PC-3 (cell line): ENCODE measurements around the gene LSM2. TPM values are rescaled to one million over a fixed set of nuclear protein-coding genes. Genes with fewer than 3 reads are reported as not detected.

Experiments
- ATAC-seq: fragments of 200-7000 bp; cut with Tn5 transposase; 2 replicates; pipeline ENCODE4 v1.9.1; 2020; ENCODE audit warnings: mild to moderate bottlenecking, moderate library complexity
- BruUV-seq: library from RNA; stranded (reverse); fragments of 400-500 nt; replicated peaks from 2 replicates; lab custom pipeline; 2021; lab: Mats Ljungman, UMichigan
- CTCF ChIA-PET: fragments of 300-600 bp; sonication (Branson Sonifier 250); formaldehyde crosslinking; loops from one replicate; lab custom pipeline; 2022; ENCODE audit warnings: antibody characterized with exemption; lab: Charles Lee
- POLR2A ChIA-PET: fragments of 300-600 bp; sonication (Branson Sonifier 250); formaldehyde crosslinking; loops from one replicate; lab custom pipeline; 2022; ENCODE audit warnings: antibody characterized with exemption; ENCODE audit not compliant: unreplicated experiment; lab: Charles Lee
- DNase-seq: peaks from one replicate; pipeline ENCODE4 v3.0.0-alpha.2; 2015
- H2AFZ ChIP-seq: fragments of 300-600 bp; sonication (generic); 2 replicates; pipeline ENCODE4 v1.6.0; 2016; ENCODE audit warnings: antibody characterized with exemption, low read length
- H3F3A ChIP-seq: fragments of 300-600 bp; sonication (generic); one replicate; pipeline ENCODE4 v1.6.0; 2017; ENCODE audit warnings: antibody characterized with exemption, low read length, control low read depth, mild to moderate bottlenecking; ENCODE audit not compliant: unreplicated experiment
- H3K27ac ChIP-seq: fragments of 300-600 bp; sonication (generic); 2 replicates; pipeline ENCODE4 v1.5.1; 2016; ENCODE audit warnings: mild to moderate bottlenecking, low read length
- H3K27me3 ChIP-seq: fragments of 300-600 bp; sonication (generic); 2 replicates; pipeline ENCODE4 v1.6.1; 2016; ENCODE audit warnings: low read length, mixed read lengths
- H3K36me3 ChIP-seq: fragments of 300-600 bp; sonication (generic); 2 replicates; pipeline ENCODE4 v1.6.1; 2016; ENCODE audit warnings: low read depth, mixed run types, low read length, mixed read lengths
- H3K4me1 ChIP-seq: fragments of 300-600 bp; sonication (generic); 2 replicates; pipeline ENCODE4 v1.5.1; 2016; ENCODE audit warnings: low read length; ENCODE audit not compliant: insufficient read depth
- H3K4me2 ChIP-seq: fragments of 300-600 bp; sonication (generic); 2 replicates; pipeline ENCODE4 v1.6.0; 2016; ENCODE audit warnings: low read length
- H3K4me3 ChIP-seq: fragments of 300-600 bp; sonication (generic); 2 replicates; pipeline ENCODE4 v1.5.1; 2016; ENCODE audit warnings: mild to moderate bottlenecking, low read length, mixed read lengths
- H3K79me2 ChIP-seq: fragments of 300-600 bp; sonication (generic); 2 replicates; pipeline ENCODE4 v1.6.1; 2017; ENCODE audit warnings: low read length, mixed read lengths
- H3K9ac ChIP-seq: fragments of 300-600 bp; sonication (generic); 2 replicates; pipeline ENCODE4 v1.6.0; 2016; ENCODE audit warnings: mild to moderate bottlenecking, low read length
- H3K9me2 ChIP-seq: fragments of 300-600 bp; sonication (generic); replicated peaks from 2 replicates; pipeline ENCODE4 v1.6.1; 2016; ENCODE audit warnings: mixed run types, low read length, mixed read lengths
- H3K9me3 ChIP-seq: fragments of 300-600 bp; sonication (generic); 2 replicates; pipeline ENCODE4 v1.6.1; 2016; ENCODE audit warnings: low read length, mixed read lengths
- H4K20me1 ChIP-seq: fragments of 300-600 bp; sonication (generic); 2 replicates; pipeline ENCODE4 v1.6.1; 2016; ENCODE audit warnings: low read length, mixed read lengths
- EZH2 ChIP-seq: fragments of 300-600 bp; sonication (generic); IDR thresholded peaks from one replicate; pipeline ENCODE4 v1.6.1; 2017; ENCODE audit warnings: antibody characterized with exemption, mild to moderate bottlenecking, low read length; ENCODE audit not compliant: unreplicated experiment
- EZH2phosphoT487 ChIP-seq: fragments of 300-600 bp; sonication (generic); IDR thresholded peaks from 2 replicates; pipeline ENCODE4 v1.6.1; 2018; ENCODE audit warnings: mild to moderate bottlenecking, antibody characterized with exemption, low read length, borderline replicate concordance
- intact Hi-C: fragments of 100-400 bp; cut with micrococcal nuclease; formaldehyde crosslinking; loops from 2 replicates; pipeline ENCODE4 v1.9.0; 2023
- total RNA-seq: library from RNA; depleted of rRNA; stranded (reverse); fragments of >200 nt; gene quantifications from 2 replicates; pipeline ENCODE4 v1.2.3, GENCODE V29; 2014
- TF ChIP-seq, protein P1 (sequence below): fragments of 300-600 bp; sonication (generic); conservative IDR thresholded peaks from 2 replicates; pipeline ENCODE4 v1.5.1; 2017; ENCODE audit warnings: antibody characterized with exemption, low read depth, mild to moderate bottlenecking, low read length

The LSM2 gene
- total RNA-seq, 1 experiment from 2014 or later: 143 TPM

DNA sequence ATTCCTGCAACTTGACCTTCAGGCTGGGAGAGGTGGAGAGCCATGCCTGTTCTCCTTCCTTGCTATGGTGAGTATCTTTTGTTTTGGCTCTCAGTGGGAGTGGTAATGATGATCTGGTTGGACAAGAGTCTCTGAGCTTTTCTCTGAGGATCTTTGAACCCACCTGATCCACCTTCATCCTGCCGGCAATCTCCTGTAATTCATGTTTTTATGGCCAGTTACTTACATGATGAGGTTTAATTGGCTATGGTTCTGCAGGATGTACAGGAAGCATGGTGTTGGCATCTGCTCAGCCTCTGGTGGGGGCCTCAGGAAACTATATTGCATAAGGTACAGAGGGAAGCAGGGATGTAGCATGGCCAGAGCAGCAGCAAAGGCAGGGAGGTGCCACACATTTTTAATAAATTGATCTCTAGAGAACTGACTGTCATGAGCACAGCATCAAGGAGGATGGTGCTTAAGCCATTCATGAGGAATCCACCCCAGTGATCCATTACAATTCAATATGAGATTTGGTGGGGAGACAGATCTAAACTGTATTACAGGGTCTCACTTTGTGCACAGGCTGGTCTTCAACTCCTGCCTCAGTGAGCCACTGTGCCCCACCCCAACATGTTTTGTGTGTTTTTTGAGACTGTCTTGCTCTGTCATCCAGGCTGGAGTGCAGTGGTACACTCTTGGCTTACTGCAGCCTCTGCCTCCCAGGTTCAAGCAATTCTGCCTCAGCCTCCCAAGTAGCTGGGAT lies 30.8 kb upstream of the LSM2 start:
- POLR2A ChIA-PET: interaction anchor here (0.6 to 1.2 kb wide), 2 partner anchors 10 to 855 kb away, joined by 3 to 4 read pairs; no protein-coding TSS in a partner anchor
- TF ChIP-seq, protein P1, sequence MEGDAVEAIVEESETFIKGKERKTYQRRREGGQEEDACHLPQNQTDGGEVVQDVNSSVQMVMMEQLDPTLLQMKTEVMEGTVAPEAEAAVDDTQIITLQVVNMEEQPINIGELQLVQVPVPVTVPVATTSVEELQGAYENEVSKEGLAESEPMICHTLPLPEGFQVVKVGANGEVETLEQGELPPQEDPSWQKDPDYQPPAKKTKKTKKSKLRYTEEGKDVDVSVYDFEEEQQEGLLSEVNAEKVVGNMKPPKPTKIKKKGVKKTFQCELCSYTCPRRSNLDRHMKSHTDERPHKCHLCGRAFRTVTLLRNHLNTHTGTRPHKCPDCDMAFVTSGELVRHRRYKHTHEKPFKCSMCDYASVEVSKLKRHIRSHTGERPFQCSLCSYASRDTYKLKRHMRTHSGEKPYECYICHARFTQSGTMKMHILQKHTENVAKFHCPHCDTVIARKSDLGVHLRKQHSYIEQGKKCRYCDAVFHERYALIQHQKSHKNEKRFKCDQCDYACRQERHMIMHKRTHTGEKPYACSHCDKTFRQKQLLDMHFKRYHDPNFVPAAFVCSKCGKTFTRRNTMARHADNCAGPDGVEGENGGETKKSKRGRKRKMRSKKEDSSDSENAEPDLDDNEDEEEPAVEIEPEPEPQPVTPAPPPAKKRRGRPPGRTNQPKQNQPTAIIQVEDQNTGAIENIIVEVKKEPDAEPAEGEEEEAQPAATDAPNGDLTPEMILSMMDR: no peak
- TF ChIP-seq EZH2 (no peak), EZH2phosphoT487 (no peak)
- peak overlapping the region; percentile 92 for H3K4me2 ChIP-seq
- peak overlapping the region; percentile 97 for H3K4me3 ChIP-seq
- H2AFZ ChIP-seq: no peak overlapping the region
- H3K9me3 ChIP-seq: no peaks in the 10 kb centered on the region
- no TSS peak for BruUV-seq
- H3K9me2 ChIP-seq: no peaks in the 10 kb centered on the region
- CTCF ChIA-PET: interaction anchor here (0.6 kb wide), 2 partner anchors 25 to 36 kb away, joined by 3 read pairs; no protein-coding TSS in a partner anchor
- H4K20me1 ChIP-seq: peaks cover 42% of the 10 kb centered on the region
- peaks cover 57% of the 10 kb centered on the region for H3K79me2 ChIP-seq
- peaks cover 40% of the 10 kb centered on the region for H3F3A ChIP-seq
- no peak for ATAC-seq
- no peak for DNase-seq
- H3K36me3 ChIP-seq: peaks cover 45% of the 10 kb centered on the region
- no peak overlapping the region for H3K27ac ChIP-seq
- intact Hi-C loops: loop anchor here (10.0 kb wide), 1 partner anchor 153 kb away; the partner anchor contains the start of gene LY6G5C
- H3K27me3 ChIP-seq: no peaks in the 10 kb centered on the region
- peak overlapping the region; percentile 98 for H3K9ac ChIP-seq
- H3K4me1 ChIP-seq: peaks cover 18% of the 10 kb centered on the region

DNA sequence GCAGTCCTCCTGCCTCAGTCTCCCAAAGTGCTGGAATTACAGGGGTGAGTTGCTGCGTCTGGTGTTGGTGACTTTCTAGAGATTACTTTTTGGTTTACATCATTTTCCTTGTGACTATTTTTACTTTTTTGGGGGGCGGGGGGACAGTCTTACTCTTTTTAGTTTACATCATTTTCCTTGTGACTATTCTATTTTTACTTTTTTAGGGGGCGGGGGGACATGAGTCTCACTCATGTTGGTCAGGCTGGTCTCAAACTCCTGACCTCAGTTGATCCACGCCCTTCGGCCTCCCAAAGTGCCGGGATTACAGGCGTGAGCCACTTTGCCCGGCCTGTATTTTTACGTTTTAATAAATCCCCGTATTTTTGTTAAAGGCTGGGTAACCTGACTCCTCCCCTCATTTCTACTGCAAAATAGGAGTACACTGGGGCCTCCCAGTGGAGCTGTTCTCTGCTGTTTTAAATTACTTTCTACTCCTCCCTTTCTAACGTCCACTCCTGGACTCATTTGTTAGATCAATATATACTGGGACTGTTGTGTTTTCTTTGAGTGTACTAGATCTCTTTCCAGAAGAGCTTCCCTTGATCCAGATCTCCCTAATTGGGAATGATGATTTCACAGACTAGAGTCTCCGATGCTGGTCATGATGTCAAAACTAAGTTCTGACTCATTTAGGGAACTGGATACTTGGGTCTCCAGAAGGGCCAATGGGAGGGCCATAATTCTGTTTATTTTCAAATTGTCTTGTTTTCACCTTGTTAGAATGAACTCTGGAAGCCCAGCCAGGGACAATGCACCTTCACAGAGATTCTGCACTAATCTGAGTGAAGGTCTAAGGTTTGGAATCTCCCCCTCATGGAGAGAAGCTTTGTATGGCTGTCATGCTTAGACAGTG lies 30.0 kb upstream of the LSM2 start:
- Histone ChIP-seq H3K9ac (peak overlapping the region; percentile 98), H3K27me3 (no peaks in the 10 kb centered on the region), H3K36me3 (peaks cover 45% of the 10 kb centered on the region), H3K9me2 (no peaks in the 10 kb centered on the region), H3K27ac (peak overlapping the region; percentile 16), H3F3A (peaks cover 40% of the 10 kb centered on the region), H3K4me1 (peaks cover 18% of the 10 kb centered on the region), H3K4me3 (peak overlapping the region; percentile 97), H3K79me2 (peaks cover 62% of the 10 kb centered on the region), H3K9me3 (no peaks in the 10 kb centered on the region), H2AFZ (no peak overlapping the region), H3K4me2 (peak overlapping the region; percentile 92), H4K20me1 (peaks cover 43% of the 10 kb centered on the region)
- ChIA-PET POLR2A (interaction anchor here (0.6 kb wide), 2 partner anchors 17 to 855 kb away, joined by 3 to 4 read pairs; no protein-coding TSS in a partner anchor), CTCF (interaction anchor here (0.6 to 0.7 kb wide), 3 partner anchors 26 to 64 kb away, joined by 3 read pairs; no protein-coding TSS in a partner anchor)
- no TSS peak for BruUV-seq
- ATAC-seq (no peak), DNase-seq (peak; percentile 38)
- TF ChIP-seq, protein P1: peak; percentile 34; the same call in 1 of the 2 replicates
- TF ChIP-seq EZH2 (no peak), EZH2phosphoT487 (no peak)
- intact Hi-C loops: loop anchor here (10.0 kb wide), 1 partner anchor 152 kb away; the partner anchor contains the start of gene LY6G5C
